ENCODE measurements around the gene DNAAF5.

The DNAAF5 gene

DNA sequence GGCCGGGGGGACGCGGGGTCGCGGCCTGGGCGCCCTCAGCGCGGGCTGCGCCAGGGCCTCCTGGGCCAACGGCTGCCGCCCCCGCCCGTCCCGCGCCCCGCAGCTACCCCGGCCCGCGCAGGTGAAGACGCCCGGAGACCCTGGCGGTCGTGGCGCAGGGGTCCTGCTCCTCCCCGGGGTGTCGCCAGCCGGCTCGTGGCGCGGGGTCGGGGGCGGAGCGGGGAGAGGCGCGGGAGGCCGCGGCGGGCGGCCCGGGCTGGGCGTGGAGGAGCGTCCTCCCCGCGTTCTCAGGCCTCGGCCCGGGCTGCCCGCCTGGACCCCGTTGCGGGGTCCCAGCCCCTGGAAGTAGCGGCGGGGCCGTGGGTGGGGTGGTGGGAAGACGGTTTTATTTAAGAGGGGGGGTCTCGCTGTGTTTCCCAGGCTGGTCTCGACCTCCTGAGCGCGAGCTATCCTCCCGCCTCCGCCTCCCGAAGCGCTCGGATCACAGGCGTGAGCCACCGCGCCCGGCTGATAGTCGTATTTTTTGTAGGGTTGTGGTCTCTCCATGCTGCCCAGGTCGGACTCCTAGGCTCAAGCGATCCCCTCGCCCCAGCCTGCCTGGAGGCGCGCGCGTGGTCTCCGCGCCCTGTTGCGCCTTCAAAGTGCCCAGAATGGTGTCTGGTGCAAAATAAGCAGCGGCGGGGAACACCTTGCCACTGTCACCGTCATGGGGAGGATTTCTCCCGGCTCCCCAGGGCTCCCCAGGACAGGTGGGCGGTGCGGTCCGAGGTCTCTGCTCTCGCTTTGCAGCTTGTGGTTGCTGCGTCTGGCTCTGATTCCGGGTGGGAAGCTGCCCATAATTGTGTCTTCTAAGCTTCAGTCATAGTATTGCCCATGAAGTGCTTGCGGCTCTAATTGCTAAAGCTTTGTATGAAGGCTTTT is 90.5 kb downstream of the DNAAF5 start:
- H3K4me3 ChIP-seq (ENCODE audit: extremely low read depth, insufficient read depth, low read length, poor library complexity, severe bottlenecking), result peak overlapping the region; percentile 79
- no peak overlapping the region for H3K27ac ChIP-seq (ENCODE audit: low read depth, low read length, severe bottlenecking)
- 0 to 2% methylated on average over 52 to 58 of the region's 88 CpGs for WGBS, 2 experiments (ENCODE audit: insufficient coverage in 2 of 2)
- no peaks in the 10 kb centered on the region for H3K9me3 ChIP-seq (ENCODE audit: control insufficient read depth, low read length)
- H3K4me1 ChIP-seq (ENCODE audit: control insufficient read depth, insufficient read depth, low read length, poor library complexity, severe bottlenecking), result peaks cover 15% of the 10 kb centered on the region
- peaks cover 9% of the 10 kb centered on the region for H3K36me3 ChIP-seq (ENCODE audit: control insufficient read depth, insufficient read depth, low read length)

DNA sequence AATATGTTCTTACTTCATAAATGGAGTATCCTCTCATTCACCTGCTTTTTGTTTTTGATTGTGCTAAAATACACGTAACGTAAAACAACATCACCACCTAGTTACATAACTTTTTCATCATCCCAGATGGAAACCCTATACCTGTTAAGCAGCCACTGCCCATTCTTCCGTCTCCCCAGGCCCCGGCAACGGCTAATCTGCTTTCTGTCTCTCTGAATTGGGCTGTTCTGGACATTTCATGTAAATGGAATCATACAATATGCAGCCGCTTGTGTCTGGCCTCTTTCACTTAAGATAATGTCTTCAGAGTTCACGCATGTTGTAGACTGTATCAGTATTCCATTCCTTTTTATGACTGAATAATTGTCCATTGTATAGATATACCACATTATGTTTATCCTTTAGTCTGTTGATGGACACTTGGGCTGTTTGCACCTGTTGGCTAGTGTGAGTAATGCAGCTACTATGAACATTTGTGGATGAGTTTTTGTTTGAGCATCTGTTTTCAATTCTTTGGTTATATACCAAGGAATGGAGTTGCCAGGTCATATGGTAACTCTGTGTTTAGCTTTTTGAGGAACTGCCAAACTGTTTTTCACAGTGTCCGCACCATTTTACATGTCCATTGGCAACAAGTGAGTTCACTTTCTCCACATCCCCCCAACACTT is 91.7 kb downstream of the DNAAF5 start:
- H3K9me3 ChIP-seq (ENCODE audit: control insufficient read depth, low read length), result no peaks in the 10 kb centered on the region
- H3K4me3 ChIP-seq (ENCODE audit: extremely low read depth, insufficient read depth, low read length, poor library complexity, severe bottlenecking), result no peak overlapping the region
- WGBS, 2 experiments (ENCODE audit: insufficient coverage in 2 of 2), result 80 to 90% methylated on average over 3 to 6 of the region's 8 CpGs
- peaks cover 10% of the 10 kb centered on the region for H3K4me1 ChIP-seq (ENCODE audit: control insufficient read depth, insufficient read depth, low read length, poor library complexity, severe bottlenecking)
- no peak overlapping the region for H3K27ac ChIP-seq (ENCODE audit: low read depth, low read length, severe bottlenecking)
- H3K36me3 ChIP-seq (ENCODE audit: control insufficient read depth, insufficient read depth, low read length), result peaks cover 19% of the 10 kb centered on the region

DNA sequence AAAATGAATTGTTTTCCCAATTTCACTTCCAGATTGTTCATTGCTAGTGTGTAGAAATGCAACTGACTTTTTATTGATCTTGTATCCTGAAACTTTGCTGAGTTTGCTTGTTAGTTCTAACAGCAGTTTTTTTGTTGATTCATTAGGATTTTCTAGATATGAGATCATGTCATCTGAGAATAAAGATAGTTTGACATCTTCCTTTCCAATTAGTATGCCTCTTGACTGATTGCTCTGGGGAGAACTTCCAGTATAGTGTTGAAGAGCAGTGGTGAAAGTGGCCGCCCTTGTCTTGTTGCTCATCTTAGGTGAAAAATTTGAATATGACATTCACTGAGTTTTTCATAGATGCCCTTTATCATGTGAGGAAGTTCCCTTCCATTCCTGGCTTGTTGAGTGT is 93.8 kb downstream of the DNAAF5 start:
- Histone ChIP-seq H3K9me3 (ENCODE audit: control insufficient read depth, low read length) (no peaks in the 10 kb centered on the region), H3K36me3 (ENCODE audit: control insufficient read depth, insufficient read depth, low read length) (peaks cover 27% of the 10 kb centered on the region), H3K4me3 (ENCODE audit: extremely low read depth, insufficient read depth, low read length, poor library complexity, severe bottlenecking) (no peak overlapping the region), H3K4me1 (ENCODE audit: control insufficient read depth, insufficient read depth, low read length, poor library complexity, severe bottlenecking) (no peaks in the 10 kb centered on the region), H3K27ac (ENCODE audit: low read depth, low read length, severe bottlenecking) (no peak overlapping the region)
- WGBS, 2 experiments (ENCODE audit: insufficient coverage in 2 of 2), result 100% methylated on average over 1 of the region's 1 CpG; no CpG with 5 or more reads in 1 of the 2 experiments

DNA sequence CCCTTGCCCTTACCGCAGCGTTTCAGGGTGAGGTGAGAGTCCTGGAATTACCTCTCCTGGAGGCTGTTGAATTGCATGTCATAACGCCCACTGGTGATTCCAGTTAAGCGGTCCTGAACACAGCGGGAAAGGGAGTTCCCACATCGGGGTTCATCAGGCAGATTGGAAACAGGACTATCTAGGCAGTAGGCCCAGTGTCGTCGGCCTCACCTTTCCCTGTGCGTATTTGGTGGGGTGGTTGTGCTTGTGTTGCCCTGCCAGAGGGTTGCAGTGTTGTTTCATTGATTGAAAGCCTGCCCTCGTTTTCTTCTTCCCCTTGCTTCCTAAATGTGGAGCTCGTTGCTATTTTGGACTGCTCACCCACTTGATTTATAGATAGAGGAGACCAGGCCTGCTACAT is 95.2 kb downstream of the DNAAF5 start:
- no peaks in the 10 kb centered on the region for H3K9me3 ChIP-seq (ENCODE audit: control insufficient read depth, low read length)
- peaks cover 2% of the 10 kb centered on the region for H3K4me1 ChIP-seq (ENCODE audit: control insufficient read depth, insufficient read depth, low read length, poor library complexity, severe bottlenecking)
- H3K36me3 ChIP-seq (ENCODE audit: control insufficient read depth, insufficient read depth, low read length), result peaks cover 27% of the 10 kb centered on the region
- 89 to 94% methylated on average over 8 to 11 of the region's 11 CpGs for WGBS, 2 experiments (ENCODE audit: insufficient coverage in 2 of 2)
- H3K4me3 ChIP-seq (ENCODE audit: extremely low read depth, insufficient read depth, low read length, poor library complexity, severe bottlenecking), result no peak overlapping the region
- no peak overlapping the region for H3K27ac ChIP-seq (ENCODE audit: low read depth, low read length, severe bottlenecking)

DNA sequence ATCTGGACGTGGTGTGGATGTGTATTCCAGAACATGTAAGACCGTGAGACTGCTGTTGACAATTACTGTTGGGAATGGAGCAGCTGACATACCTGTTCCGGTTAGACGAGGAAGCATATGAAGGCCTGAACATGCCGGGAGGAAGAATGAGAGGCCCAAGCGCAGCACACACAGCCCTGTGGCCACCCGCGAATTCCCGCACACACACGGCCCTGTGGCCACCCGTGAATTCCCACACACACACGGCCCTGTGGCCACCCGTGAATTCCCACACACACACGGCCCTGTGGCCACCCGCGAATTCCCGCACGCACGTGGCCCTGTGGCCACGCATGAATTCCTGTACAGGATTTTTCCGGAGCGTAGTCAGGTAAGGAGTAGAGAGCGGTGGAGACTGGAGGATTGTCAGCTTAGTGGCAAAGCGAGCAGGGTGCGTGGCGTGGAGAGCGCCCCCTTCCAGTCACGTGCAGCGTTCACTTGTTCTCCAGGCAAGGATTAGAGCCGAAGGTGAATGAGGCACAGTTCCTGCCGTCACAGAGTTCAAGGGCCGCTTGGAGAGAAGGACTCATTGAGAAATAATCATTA is 96.3 kb downstream of the DNAAF5 start:
- WGBS, 2 experiments (ENCODE audit: insufficient coverage in 2 of 2), result 88 to 91% methylated on average over 25 to 31 of the region's 32 CpGs
- Histone ChIP-seq H3K4me1 (ENCODE audit: control insufficient read depth, insufficient read depth, low read length, poor library complexity, severe bottlenecking) (peaks cover 2% of the 10 kb centered on the region), H3K27ac (ENCODE audit: low read depth, low read length, severe bottlenecking) (no peak overlapping the region), H3K36me3 (ENCODE audit: control insufficient read depth, insufficient read depth, low read length) (peaks cover 35% of the 10 kb centered on the region), H3K4me3 (ENCODE audit: extremely low read depth, insufficient read depth, low read length, poor library complexity, severe bottlenecking) (no peak overlapping the region), H3K9me3 (ENCODE audit: control insufficient read depth, low read length) (no peaks in the 10 kb centered on the region)

DNA sequence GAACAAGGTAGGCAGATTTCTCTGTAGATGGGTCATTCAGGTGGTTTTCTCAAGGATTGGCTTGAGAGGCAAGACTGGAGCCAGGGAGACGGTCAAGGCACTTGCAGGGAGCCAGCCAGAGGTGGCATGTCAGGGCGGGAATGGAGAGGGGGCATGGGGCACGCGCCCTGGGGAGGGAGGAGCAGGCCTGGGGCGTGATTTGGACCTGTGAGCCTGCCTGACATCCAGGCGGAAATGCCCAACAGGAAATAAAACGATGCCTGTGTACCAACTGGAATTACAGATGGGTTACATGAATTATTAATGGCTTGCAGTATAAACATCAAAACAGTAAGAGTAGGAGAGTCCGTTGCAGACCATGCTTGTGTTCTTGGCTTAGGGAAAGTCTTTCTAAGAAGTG is 97.2 kb downstream of the DNAAF5 start:
- Histone ChIP-seq H3K9me3 (ENCODE audit: control insufficient read depth, low read length) (no peaks in the 10 kb centered on the region), H3K4me3 (ENCODE audit: extremely low read depth, insufficient read depth, low read length, poor library complexity, severe bottlenecking) (no peak overlapping the region), H3K4me1 (ENCODE audit: control insufficient read depth, insufficient read depth, low read length, poor library complexity, severe bottlenecking) (peaks cover 2% of the 10 kb centered on the region), H3K27ac (ENCODE audit: low read depth, low read length, severe bottlenecking) (no peak overlapping the region), H3K36me3 (ENCODE audit: control insufficient read depth, insufficient read depth, low read length) (peaks cover 31% of the 10 kb centered on the region)
- WGBS, 2 experiments (ENCODE audit: insufficient coverage in 2 of 2), result 95 to 99% methylated on average over 7 to 8 of the region's 8 CpGs

DNA sequence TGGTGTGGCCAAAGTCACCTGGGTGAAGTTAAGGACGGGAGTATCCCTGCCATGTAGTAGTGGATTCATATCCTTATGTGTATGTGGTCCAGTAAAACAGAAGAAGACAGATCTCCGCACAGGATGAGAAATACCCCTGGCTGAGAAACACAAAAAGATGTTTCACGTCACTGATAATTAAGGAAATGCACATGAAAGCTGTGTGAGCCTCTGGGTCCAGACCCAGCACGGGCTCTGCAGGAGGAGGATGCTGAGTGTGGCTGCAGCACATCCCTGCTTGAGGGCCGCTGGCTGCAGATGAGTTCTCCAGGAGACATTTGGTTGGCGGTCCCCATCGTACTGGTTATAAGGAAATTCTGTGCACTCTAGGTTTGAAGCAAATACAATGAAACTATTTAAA is 97.6 kb downstream of the DNAAF5 start:
- H3K4me3 ChIP-seq (ENCODE audit: extremely low read depth, insufficient read depth, low read length, poor library complexity, severe bottlenecking), result no peak overlapping the region
- no peaks in the 10 kb centered on the region for H3K9me3 ChIP-seq (ENCODE audit: control insufficient read depth, low read length)
- 92 to 96% methylated on average over 4 to 5 of the region's 7 CpGs for WGBS, 2 experiments (ENCODE audit: insufficient coverage in 2 of 2)
- H3K27ac ChIP-seq (ENCODE audit: low read depth, low read length, severe bottlenecking), result no peak overlapping the region
- H3K4me1 ChIP-seq (ENCODE audit: control insufficient read depth, insufficient read depth, low read length, poor library complexity, severe bottlenecking), result peaks cover 2% of the 10 kb centered on the region
- H3K36me3 ChIP-seq (ENCODE audit: control insufficient read depth, insufficient read depth, low read length), result peaks cover 35% of the 10 kb centered on the region

DNA sequence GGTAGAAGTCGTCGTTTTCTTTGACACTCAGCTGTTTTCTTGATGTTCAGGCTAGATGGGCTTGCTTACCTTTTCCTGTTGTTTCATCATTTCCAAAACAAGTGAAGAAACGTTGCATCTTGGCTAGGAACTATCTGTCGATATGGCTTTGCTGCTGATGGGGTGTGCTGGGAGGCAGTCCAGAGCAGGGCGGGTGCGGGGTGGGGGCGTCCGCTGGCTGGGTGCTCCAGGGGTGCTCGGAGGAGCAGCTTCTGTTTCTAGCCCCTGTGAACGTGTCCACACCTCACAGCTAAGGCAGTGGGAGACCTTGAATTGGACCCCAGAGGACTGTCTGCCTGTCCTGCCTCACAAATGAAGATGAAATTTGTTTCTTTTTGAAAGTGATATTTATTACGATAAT is 98.2 kb downstream of the DNAAF5 start:
- Histone ChIP-seq H3K27ac (ENCODE audit: low read depth, low read length, severe bottlenecking) (no peak overlapping the region), H3K36me3 (ENCODE audit: control insufficient read depth, insufficient read depth, low read length) (peaks cover 36% of the 10 kb centered on the region), H3K4me1 (ENCODE audit: control insufficient read depth, insufficient read depth, low read length, poor library complexity, severe bottlenecking) (peaks cover 2% of the 10 kb centered on the region), H3K9me3 (ENCODE audit: control insufficient read depth, low read length) (no peaks in the 10 kb centered on the region), H3K4me3 (ENCODE audit: extremely low read depth, insufficient read depth, low read length, poor library complexity, severe bottlenecking) (no peak overlapping the region)
- 94 to 95% methylated on average over 9 to 10 of the region's 11 CpGs for WGBS, 2 experiments (ENCODE audit: insufficient coverage in 2 of 2)

DNA sequence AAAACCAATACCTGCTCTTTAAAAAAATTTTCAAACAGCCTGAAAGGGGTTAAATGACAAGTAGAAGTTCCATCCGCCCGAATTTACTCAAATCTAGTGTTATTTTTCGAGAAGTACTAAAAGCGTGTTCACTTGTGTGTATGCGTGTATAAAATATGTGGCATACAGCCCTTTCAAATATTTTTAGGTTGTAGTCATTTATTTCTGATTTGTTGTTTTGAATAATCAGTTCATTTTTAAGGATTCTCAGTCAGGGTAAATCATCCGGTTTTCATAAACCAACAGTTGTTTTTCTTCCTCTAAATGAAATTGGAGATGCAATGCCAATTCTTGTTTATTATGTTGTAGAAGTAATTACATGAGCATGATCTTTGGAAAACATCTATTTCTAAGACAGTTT is 98.9 kb downstream of the DNAAF5 start:
- peaks cover 36% of the 10 kb centered on the region for H3K36me3 ChIP-seq (ENCODE audit: control insufficient read depth, insufficient read depth, low read length)
- H3K4me1 ChIP-seq (ENCODE audit: control insufficient read depth, insufficient read depth, low read length, poor library complexity, severe bottlenecking), result peaks cover 7% of the 10 kb centered on the region
- 97 to 100% methylated on average over 4 to 5 of the region's 6 CpGs for WGBS, 2 experiments (ENCODE audit: insufficient coverage in 2 of 2)
- H3K27ac ChIP-seq (ENCODE audit: low read depth, low read length, severe bottlenecking), result no peak overlapping the region
- no peaks in the 10 kb centered on the region for H3K9me3 ChIP-seq (ENCODE audit: control insufficient read depth, low read length)
- no peak overlapping the region for H3K4me3 ChIP-seq (ENCODE audit: extremely low read depth, insufficient read depth, low read length, poor library complexity, severe bottlenecking)

DNA sequence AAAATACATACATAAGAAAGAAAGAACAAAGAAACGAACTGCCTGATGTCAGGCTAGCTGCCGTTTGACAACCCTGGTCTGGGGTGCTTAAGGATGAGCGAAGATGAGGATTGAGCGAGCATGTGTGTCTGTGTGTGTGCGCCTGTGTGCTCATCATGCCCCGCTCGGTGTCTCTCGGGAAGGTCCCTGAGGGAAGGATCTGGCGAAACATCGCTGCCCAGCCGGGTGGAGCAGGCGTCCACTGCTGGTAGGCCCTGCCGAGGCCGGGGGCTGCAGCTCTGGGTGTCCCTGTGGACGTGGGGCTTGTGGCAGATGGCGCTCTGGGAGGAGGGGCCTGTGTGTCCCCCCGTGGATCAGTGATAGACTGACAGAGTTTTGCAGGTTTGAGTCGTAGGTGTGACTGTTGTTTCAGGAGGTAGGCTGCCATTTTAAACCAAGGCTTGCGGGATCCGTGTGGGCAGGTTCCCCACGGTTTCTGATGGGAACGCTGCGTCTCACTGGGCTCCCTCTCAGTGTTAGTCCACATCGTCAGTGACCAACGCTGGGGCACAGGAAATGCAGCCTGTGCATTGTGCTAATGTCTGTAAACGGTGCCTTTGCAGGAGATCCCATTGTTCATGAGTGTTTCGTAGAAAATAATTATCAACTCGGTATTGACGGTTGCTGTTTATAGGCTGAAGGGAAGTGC is 99.9 kb downstream of the DNAAF5 start:
- Histone ChIP-seq H3K9me3 (ENCODE audit: control insufficient read depth, low read length) (no peaks in the 10 kb centered on the region), H3K4me3 (ENCODE audit: extremely low read depth, insufficient read depth, low read length, poor library complexity, severe bottlenecking) (no peak overlapping the region), H3K27ac (ENCODE audit: low read depth, low read length, severe bottlenecking) (peak overlapping the region; percentile 13), H3K36me3 (ENCODE audit: control insufficient read depth, insufficient read depth, low read length) (peaks cover 33% of the 10 kb centered on the region), H3K4me1 (ENCODE audit: control insufficient read depth, insufficient read depth, low read length, poor library complexity, severe bottlenecking) (peaks cover 12% of the 10 kb centered on the region)
- 87 to 90% methylated on average over 26 to 27 of the region's 29 CpGs for WGBS, 2 experiments (ENCODE audit: insufficient coverage in 2 of 2)

Measured in mesodermal cell (in vitro differentiated cells).